Nephron progenitor cell (in vitro differentiated cells): ENCODE results near the gene ERCC1.

Experiments used
- DNase-seq: peaks from one replicate; pipeline ENCODE4 v3.0.0; 2021
- H3K27ac Mint-ChIP-seq: 2 replicates; pipeline ENCODE4 v1.8.0; 2021; ENCODE audit warnings: mild to moderate bottlenecking, moderate library complexity, mixed read lengths
- H3K27me3 Mint-ChIP-seq: 2 replicates; pipeline ENCODE4 v1.8.0; 2021; ENCODE audit warnings: mild to moderate bottlenecking, low read depth, mixed read lengths; ENCODE audit not compliant: poor library complexity
- H3K36me3 Mint-ChIP-seq: 2 replicates; pipeline ENCODE4 v1.8.0; 2021; ENCODE audit warnings: low read depth, mixed read lengths
- H3K4me1 Mint-ChIP-seq: 2 replicates; pipeline ENCODE4 v1.8.0; 2021; ENCODE audit warnings: mixed read lengths
- H3K4me3 Mint-ChIP-seq: 2 replicates; pipeline ENCODE4 v1.8.0; 2021; ENCODE audit warnings: mild to moderate bottlenecking, moderate library complexity, mixed read lengths
- H3K9me3 Mint-ChIP-seq: 2 replicates; pipeline ENCODE4 v1.8.0; 2021; ENCODE audit warnings: mild to moderate bottlenecking, moderate library complexity, mixed read lengths
- TF ChIP-seq, protein P1 (sequence below): fragments of 200-600 bp; sonication (generic); IDR thresholded peaks from 2 replicates; pipeline ENCODE4 v1.5.0; 2021; ENCODE audit warnings: antibody characterized with exemption

ERCC1 gene

DNA sequence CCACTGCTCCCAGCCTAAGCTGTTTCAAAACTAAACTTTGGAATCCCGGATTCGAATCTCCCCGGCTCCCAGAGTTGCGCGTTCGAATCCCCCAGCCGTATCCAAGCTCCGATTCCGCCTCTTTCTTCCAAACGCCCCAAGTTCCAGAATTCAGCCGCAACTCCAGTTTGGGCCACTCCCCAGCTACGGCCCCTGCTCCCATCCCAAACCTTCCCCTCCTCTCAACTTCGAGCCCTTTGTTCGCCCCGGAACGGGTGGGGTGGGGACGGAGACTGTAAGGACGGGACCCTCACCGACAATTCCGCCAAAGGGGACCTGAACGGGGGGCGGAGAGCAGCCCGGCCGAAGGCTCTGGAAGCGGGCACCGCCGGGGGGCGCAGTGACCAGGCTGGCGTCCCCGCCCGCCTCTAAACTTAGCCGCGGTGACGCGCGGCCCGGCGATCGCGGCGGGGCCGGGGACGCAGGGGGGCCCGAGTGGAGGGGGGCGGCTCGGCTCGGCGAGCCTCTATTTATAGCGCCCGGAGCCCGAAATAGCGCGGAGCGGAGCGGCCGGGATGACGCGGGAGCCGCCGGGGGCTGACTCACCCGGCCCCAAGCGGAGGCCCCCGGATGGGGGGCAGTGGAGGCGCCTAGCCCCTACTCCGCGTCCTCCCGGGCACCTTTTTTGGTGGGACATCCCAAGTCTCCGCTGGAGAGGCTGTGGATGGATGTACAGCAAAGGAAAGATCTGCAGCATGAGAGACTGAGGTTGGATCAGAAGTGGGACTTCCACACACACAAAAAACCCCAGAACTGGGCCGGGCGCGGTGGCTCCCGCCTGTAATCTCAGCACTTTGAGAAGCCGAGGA is 4.9 kb upstream of the ERCC1 start:
- peak; percentile 73 for DNase-seq
- Mint-ChIP-seq H3K27ac (no peak overlapping the region), H3K9me3 (no peaks in the 10 kb centered on the region)

DNA sequence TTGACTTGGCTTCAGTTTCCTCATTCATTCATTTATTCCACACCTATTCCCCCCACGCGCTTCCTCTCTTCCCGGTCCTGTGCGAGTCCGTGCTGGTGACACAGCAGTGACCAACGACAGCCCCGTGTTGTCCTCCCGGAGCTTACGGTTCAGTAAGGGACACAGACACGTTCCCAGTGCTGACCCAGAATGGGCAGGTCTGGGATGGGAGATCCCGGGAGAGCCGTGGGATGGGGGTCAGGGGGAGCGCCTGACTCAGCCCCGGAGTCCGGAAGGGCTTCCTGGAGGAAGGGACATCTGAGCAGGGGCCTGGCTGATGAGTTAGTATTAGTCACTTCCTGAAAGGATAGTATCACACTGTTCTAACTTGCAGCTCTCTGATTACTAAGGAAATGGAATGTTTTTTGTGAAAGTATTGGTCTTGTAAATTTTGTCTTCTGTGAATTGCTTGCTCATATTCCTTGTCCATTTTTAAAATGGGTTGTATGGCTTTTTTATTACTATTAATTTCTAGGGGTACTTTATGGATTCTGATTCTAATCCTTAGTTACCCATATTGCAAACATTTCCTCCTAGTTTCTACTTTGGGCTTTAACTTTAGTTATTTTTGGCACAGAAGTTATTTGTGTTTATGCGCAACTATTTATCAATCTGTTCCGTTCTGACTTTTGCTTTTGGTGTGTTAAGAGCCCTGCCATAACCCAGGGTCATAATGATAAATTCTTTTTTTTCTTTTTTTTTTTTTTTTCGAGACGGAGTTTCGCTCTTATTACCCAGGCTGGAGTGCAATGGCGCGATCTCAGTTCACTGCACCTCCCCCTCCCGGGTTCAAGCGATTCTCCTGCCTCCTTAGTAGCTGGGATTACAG is 708 bp upstream of the ERCC1 start:
- peak overlapping the region; percentile 98 for H3K27ac Mint-ChIP-seq

More for the DNA sequence above, 4.9 kb upstream of the ERCC1 start:
- Mint-ChIP-seq H3K36me3 (no peaks in the 10 kb centered on the region), H3K4me1 (peaks cover 24% of the 10 kb centered on the region), H3K4me3 (peak overlapping the region; percentile 90), H3K27me3 (peaks cover 47% of the 10 kb centered on the region)
- TF ChIP-seq, protein P1, sequence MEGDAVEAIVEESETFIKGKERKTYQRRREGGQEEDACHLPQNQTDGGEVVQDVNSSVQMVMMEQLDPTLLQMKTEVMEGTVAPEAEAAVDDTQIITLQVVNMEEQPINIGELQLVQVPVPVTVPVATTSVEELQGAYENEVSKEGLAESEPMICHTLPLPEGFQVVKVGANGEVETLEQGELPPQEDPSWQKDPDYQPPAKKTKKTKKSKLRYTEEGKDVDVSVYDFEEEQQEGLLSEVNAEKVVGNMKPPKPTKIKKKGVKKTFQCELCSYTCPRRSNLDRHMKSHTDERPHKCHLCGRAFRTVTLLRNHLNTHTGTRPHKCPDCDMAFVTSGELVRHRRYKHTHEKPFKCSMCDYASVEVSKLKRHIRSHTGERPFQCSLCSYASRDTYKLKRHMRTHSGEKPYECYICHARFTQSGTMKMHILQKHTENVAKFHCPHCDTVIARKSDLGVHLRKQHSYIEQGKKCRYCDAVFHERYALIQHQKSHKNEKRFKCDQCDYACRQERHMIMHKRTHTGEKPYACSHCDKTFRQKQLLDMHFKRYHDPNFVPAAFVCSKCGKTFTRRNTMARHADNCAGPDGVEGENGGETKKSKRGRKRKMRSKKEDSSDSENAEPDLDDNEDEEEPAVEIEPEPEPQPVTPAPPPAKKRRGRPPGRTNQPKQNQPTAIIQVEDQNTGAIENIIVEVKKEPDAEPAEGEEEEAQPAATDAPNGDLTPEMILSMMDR = peak; percentile 27

DNA sequence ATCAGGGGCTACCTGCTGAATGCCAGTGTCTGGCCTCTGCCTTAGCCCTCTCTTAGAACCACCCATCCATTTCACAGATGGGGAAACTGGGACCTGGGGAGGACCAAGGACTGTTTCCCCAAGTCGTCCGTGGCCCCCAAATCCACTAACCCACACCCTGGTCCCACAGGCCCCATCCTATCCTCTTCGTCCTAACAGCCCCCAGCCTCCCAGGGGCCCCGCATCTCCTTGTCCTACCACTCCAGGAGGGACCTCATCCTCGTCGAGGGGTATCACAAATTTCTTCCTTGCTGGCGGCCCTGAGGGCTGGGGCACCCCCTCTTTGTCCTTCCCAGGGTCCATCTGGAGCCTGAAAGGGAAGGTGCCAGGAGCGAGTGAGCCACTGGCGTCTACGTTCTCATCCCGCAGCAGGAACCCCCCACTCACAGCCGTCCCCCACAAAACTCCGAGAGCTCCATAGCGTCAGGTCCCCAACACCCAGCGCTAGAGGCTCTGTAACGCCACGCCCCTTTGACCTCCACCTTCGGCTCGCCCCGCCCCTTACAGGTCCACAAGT is 606 bp downstream of the ERCC1 start:
- Mint-ChIP-seq H3K36me3 (peaks cover 16% of the 10 kb centered on the region), H3K4me1 (peaks cover 43% of the 10 kb centered on the region), H3K27ac (peak overlapping the region; percentile 98), H3K4me3 (peak overlapping the region; percentile 94), H3K27me3 (peaks cover 8% of the 10 kb centered on the region), H3K9me3 (no peaks in the 10 kb centered on the region)
- TF ChIP-seq, protein P1 = no peak
- no peak for DNase-seq

More for the DNA sequence above, 708 bp upstream of the ERCC1 start:
- peak; percentile 45 for DNase-seq
- peaks cover 14% of the 10 kb centered on the region for H3K27me3 Mint-ChIP-seq
- H3K4me1 Mint-ChIP-seq = peaks cover 42% of the 10 kb centered on the region
- H3K4me3 Mint-ChIP-seq = peak overlapping the region; percentile 94
- peaks cover 10% of the 10 kb centered on the region for H3K36me3 Mint-ChIP-seq
- H3K9me3 Mint-ChIP-seq = no peaks in the 10 kb centered on the region
- TF ChIP-seq, protein P1 = no peak

DNA sequence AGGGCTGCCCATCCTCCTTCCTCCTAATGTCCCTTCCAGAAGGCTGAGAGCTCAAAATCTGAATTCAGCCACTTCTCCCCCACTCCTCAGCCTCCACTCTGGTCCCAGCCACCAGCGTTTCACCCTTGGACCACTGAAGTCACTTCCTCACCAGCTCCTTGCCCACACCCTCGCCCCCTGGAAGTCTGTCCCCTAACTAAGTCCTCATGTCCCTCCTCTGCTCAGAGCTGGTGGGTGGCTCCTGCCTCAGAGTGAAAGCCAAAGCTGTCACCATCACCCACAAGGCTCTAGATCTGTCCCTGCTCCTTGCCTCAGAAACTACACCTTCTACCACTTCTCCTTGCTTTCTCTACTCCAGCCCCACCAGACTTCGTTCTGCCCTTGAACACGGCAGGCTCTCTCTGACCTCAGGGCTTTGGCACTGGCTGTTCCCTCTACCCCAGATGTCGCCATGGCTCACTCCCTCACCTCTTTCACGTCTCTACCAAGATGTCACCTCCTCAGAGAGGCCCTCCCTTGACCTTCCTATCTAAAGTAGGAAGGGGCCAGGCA is 1.7 kb downstream of the ERCC1 start:
- peaks cover 43% of the 10 kb centered on the region for H3K4me1 Mint-ChIP-seq
- TF ChIP-seq, protein P1 = no peak
- H3K4me3 Mint-ChIP-seq = peak overlapping the region; percentile 94
- H3K27me3 Mint-ChIP-seq = no peaks in the 10 kb centered on the region
- H3K36me3 Mint-ChIP-seq = peaks cover 22% of the 10 kb centered on the region
- no peak overlapping the region for H3K27ac Mint-ChIP-seq
- no peaks in the 10 kb centered on the region for H3K9me3 Mint-ChIP-seq
- DNase-seq = no peak

DNA sequence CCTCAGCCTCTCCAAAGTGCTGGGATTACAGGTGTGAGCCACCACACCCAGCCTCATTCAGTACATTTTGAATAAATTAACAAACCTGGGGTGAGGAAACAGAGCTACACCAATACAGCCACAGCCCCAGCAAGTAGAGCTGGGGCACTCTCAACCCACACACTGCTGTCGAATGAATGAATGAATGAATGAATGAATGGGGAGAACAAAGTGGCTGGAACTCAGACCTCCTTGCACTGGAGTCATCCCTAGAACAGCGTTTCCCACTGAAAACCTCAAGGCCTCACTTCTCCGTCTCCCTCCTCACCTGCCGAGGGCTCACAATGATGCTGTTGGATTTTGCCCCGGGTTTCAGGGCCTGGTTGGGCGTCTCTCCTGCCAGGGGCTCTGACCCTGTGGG is 2.8 kb downstream of the ERCC1 start:
- no peak for DNase-seq
- TF ChIP-seq, protein P1 = no peak
- H3K27ac Mint-ChIP-seq = peak overlapping the region; percentile 93
- H3K9me3 Mint-ChIP-seq = no peaks in the 10 kb centered on the region
- no peaks in the 10 kb centered on the region for H3K27me3 Mint-ChIP-seq
- H3K4me3 Mint-ChIP-seq = no peak overlapping the region
- H3K4me1 Mint-ChIP-seq = peaks cover 42% of the 10 kb centered on the region
- peaks cover 29% of the 10 kb centered on the region for H3K36me3 Mint-ChIP-seq
